SW 1271 (cell line): ENCODE measurements around the gene MZT2A.
"Not testable (repeated sequence)": the region's sequence is repeated elsewhere in the genome, so short reads cannot be mapped to it uniquely, and the experiment has no call there.

Experiments
- DNase-seq, 2 experiments: peaks; one replicate each; lab custom pipeline; 2025; lab: John Stamatoyannopoulos, UW

Gene MZT2A

DNA sequence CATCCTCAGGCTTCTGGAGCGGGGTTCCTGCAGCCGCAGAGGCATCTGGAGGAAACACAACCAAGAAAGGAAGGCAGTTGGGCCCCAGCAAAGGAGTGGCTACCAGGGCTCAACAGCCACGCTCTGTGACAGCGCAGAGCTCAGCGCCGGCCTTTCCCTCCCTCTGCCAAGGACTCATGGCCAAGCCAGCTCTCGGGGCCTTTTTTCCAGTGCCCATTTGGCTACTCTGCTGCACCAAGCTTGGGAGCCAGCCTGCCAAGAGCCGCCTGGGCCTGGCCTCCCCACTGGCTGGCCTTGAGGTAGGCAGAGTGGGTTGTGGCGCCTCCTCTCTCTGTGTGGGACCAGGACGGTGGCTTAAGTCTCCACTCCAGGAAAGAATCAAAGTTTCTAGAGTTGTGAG is 28.3 kb upstream of the MZT2A start:
- no peak for DNase-seq

DNA sequence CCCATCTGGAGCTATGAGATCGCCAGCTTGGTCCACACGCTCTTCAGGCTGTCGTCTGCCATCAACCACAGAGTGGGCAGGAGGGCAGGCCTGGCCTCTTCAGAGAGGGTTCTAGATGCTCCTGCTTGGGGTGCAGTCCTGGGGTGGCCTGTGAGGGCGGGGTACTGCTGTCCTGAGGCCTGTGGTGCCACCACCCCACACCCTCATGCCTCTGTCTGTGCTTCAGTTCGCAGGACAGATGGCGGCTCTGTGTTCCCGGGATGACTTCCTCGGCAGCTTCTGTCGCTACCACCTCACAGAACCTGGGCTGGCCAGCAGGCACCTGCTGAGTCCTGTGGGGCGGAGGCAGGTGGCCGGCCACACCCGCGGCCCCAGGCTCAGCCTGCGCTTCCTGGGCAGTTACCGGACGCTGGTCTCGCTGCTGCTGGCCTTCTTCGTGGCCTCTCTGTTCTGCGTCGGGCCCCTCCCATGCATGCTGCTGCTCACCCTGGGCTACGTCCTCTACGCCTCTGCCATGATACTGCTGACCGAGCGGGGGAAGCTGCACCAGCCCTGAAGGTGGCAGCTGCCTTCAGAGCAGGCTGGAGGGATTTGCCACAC is 27.8 kb upstream of the MZT2A start:
- not testable (repeated sequence) for DNase-seq

DNA sequence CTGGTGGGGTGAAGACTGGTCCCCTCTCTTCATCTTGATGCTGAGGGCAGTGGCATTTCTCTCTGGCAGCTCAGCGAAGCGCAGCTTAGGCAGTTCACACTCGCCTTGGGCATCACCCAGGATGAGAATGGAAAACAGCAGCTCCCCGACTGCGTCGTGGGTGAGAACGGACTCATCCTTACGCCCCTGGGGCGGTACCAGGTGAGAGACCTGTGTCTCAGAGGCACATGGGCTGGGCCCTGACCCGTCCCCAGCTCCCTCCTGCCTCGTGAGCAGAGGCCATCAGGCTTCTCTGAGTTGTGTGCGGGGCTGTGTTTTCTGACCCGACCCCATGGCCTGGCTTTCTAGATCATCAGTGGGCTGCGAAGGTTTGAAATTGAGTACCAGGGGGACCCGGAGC is 27.3 kb upstream of the MZT2A start:
- DNase-seq, result no peak

- not testable (repeated sequence) for DNase-seq
Observed at GRCh38 chr2:131518531-131518930, 26.3 kb upstream of the MZT2A start.

DNA sequence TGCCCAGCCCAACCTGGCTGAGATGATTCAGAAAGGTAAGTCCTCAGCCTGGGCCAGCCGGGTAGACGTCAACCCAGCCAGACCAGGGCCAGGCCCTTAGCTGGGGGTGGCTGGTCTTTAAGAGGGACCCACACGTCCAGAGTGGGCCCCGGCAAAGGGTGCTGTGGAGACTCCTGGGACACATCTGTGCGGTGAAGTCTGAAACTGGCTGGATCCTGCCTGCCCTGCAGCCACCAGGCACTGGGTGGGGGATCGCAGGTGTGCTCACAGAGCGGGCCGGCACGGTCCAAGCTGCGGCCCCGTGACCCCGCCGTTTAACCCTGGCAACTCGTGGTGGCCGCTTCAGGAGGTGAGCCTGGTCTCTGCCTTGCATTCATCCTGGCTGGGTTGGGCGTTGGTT is 25.7 kb upstream of the MZT2A start:
- DNase-seq, result not testable (repeated sequence)

- DNase-seq, result no peak
Observed at GRCh38 chr2:131517106-131517831, 25.1 kb upstream of the MZT2A start.

GRCh38 chr2:131516621-131517020 is 24.4 kb upstream of the MZT2A start:
- not testable (repeated sequence) for DNase-seq

- DNase-seq, result no peak
Observed at GRCh38 chr2:131516011-131516410, 23.8 kb upstream of the MZT2A start.

GRCh38 chr2:131515235-131515634 is 23.0 kb upstream of the MZT2A start:
- not testable (repeated sequence) for DNase-seq

DNA sequence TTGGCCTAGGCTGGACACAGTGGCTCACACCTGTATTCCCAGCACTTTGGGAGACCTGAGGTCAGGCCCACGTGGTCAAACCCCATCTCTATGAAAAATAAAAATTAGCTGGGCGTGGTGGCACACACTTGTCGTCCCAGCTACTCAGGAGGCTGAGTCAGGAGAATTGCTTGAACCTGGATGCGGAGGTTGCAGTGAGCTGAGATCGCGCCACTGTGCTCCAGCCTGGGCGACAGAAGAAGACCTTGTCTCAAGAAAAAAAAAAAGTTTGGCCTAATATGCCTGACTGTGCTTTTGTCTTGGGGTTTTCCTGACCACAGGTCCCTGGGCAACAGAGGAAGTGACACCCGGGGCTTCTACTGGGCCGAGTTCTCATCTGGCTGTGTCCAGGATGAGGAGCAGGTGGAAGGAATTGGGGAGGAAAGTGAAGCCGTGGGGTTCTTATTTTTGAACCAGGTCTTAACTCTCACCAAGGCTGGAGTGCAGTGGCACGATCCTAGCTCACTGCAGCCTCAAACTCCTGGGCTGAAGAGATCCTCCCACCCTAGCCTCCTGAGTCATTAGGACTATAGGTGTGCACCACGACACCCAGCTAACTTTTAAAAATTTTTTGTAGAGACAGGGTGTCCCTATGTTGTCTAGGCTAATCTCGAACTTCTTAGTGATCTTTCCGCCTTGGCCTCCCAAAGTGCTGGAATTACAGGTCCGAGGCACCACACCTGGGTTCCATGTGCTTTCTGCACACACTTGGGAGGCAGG is 22.4 kb upstream of the MZT2A start:
- not testable (repeated sequence) for DNase-seq

DNA sequence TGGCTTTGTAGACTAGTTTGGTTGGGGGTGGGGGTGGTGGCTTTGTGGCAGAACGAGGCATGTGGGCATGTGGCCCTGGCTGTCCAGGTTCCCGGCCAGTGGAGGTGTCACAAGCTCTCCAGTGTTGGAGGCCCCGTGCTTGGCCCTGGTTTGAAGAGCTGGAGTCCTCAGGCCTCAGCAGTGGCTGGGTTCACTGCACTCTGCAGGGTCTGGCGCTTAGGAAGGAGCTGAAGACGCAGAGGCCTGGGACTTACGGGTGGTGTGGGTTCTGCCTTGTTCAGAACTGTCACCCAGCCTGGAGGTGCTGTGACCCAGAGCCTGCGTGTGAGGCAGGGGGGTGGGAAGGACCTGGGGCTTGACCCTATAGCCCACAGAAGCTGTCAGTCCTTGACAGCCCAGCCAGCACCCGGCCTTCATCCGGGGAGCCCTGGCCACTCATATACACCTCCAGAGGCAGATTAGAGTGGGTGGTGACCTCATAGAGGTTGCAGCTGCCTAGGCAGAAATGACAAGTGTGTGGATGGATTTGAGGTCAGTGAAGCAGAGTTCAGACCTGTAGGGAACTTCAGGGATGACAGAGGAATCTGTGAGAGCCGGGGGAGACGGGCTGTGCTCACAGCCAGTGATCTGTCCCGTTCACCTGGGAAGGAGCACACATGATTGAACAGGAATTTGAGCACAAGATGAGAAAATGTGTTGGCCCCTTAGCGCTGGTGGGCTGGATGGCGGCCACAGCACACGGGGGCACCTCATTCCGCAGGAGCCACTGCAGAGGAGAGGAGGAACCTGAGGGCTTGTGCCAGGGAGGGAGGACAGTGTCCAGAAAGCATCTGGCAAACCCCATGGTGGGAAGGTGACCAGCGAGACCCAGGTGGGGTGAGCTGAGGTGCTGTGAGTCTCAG is 20.0 kb upstream of the MZT2A start:
- DNase-seq, result not testable (repeated sequence)

GRCh38 chr2:131511291-131511968 is 19.2 kb upstream of the MZT2A start:
- DNase-seq, result not testable (repeated sequence)

DNA sequence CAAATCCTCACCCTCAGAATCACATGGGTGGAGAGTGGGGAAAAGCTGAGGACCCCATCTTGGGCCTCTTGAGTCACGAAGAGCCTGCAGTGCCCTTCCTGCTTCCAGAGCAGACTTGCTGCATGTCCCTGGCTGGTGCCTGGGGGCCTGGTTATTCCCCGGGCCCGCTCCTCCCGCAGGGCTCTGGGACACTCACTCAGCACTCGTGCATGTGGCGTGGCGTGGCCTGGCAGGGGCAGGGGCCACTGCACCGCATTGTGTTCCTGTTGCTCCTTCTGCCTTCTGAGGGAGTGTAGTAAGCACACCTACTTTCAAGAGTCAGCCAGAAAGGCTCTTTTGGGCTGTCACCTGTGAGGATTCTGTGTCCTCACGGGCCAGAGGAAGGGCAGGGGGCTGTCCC is 17.4 kb upstream of the MZT2A start:
- DNase-seq, result no peak

- DNase-seq, result peak in 1 of 2 experiments; percentile 6
Observed at GRCh38 chr2:131504082-131504750, 12.0 kb upstream of the MZT2A start.

GRCh38 chr2:131503587-131503986 is 11.4 kb upstream of the MZT2A start:
- DNase-seq, result not testable (repeated sequence)

DNA sequence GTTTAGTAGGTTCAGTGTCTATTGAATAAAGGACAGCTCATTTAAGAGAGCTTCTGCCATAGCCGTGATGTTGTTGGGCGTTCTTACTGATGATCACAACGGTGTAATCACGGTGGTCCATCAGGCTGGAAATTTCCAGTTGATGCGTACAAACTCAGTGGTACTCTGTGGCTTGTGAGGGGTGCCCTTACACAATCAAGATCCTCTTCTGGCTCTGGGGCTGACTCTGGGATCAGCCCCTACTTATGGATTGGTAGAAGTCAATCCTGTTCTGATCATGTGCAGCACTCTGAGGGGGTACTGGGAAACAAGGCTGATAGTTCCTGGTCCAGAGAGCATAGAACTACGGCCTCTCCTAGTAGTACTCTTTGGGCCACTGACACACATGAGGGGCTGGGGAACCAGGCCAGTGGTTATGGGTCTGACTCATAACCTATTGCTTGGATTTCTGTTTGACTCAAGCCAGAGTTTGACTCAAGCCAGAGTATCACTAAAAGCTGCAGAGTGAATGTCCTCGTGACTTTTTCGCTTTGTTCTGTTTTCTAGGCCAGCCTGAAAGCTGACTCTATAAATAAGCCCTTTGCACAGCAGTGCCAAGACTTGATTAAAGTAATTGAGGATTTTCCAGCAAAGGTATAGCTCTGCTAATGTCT is 6.2 kb upstream of the MZT2A start:
- not testable (repeated sequence) for DNase-seq

GRCh38 chr2:131495506-131495905 is 3.3 kb upstream of the MZT2A start:
- not testable (repeated sequence) for DNase-seq

DNA sequence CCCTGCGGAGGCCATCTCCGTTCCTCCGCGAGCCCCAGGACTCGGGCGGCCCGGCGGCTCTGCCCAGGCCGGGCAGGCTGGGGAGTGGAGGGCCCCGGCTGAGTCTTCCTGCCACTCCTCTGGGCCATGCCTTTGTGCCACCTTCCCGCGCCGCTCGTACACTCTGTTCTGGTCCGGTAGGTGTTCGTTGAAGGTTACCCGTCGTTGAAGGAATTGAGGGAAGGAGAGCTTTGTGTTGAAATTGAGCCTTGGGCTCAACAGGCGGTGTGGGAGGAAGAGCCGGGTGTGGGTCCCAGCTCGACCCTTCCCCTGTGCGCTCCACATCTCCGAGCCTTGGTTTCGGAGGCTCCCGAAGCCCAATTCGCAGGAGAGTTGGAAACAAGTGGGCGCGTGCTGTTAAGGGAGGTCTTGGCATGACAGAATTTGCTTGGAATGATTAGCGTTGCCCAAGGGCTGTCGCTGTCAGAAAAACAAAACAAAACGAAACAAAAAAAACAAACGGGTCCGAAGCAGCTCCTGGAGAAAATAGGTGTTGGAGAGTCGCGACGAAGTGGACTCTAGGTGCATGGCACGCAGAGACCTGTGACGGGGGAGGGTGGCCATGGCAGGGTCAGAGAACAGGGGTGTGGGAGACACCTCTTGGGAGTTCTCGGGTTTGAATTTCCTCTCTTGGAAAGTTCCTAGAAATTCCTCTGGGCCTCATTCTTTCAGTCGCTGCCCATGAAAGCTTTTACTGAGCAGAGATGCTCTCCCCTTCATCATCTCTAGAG is 1.2 kb upstream of the MZT2A start:
- DNase-seq, result peak in 1 of 2 experiments; percentile 44

DNA sequence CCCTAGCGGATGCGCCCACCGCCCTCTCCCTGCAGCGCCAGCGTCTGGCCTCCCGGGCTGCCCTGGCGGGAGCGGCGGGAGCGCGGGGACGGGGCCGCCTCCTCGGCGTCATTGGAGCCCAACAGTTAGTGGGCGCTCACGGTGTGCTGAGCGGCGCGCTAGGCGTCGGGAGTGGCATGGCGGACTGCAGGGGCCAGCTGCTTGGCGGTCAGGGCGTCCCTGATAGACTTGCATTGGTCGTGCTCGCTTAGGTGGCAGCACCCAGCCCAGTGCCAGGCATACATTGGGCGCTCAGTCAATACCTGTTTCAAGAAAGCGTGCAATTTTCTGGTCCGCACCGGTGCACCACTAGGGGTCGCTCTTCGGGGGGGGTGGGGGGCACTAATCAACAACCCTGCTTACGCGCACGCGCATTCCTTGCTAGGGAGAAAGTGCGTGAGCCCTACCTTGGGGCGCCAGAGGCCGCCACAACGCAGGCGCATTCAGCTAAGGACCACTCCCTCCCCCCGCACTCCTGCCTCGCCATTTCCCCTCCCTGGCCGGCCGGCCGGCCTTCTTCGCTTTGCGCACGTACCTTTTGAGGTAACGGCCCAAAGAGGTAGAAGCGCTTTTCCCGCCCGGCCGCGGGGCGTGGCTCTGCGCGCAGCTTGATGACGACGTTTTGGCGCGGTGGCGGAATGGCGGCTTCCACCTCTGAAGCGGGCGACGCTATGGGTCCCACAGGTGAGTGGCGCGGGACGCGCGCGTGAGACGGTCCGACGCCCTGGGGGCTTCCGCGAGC is 411 bp upstream of the MZT2A start:
- DNase-seq, result peak; percentile 91 to 93
